Skeletal muscle tissue (tissue), 4 donors: ENCODE measurements around the gene OSTN. TPM values are rescaled to one million over a fixed set of nuclear protein-coding genes. Genes with fewer than 3 reads are reported as not detected.

Experiments used
- H3K27ac ChIP-seq: one replicate; pipeline ENCODE4 v1.7.0; 2013; ENCODE audit warnings: mild to moderate bottlenecking, low read depth, low read length, inconsistent platforms
- H3K27me3 ChIP-seq, 3 donors: one replicate each; pipeline ENCODE4 v1.7.0; 2013; ENCODE audit warnings: low read length in 3 of 3; ENCODE audit not compliant: control insufficient read depth in 3 of 3, insufficient read depth in 3 of 3
- H3K36me3 ChIP-seq, 3 donors: one replicate each; pipeline ENCODE4 v1.7.0; 2013; ENCODE audit warnings: low read length in 3 of 3; ENCODE audit not compliant: control insufficient read depth in 3 of 3, insufficient read depth in 3 of 3
- H3K4me1 ChIP-seq, 3 donors: one replicate each; pipeline ENCODE4 v1.7.0; 2013; ENCODE audit warnings: low read length in 3 of 3, mild to moderate bottlenecking in 3 of 3; ENCODE audit not compliant: control insufficient read depth in 3 of 3, insufficient read depth in 3 of 3
- H3K4me3 ChIP-seq, 3 donors: one replicate each; pipeline ENCODE4 v1.7.0; 2013; ENCODE audit warnings: low read length in 3 of 3
- H3K9ac ChIP-seq, 3 donors: one replicate each; pipeline ENCODE4 v1.7.0; 2013; ENCODE audit warnings: low read length in 3 of 3, mild to moderate bottlenecking in 3 of 3, moderate library complexity in 2 of 3, low read depth in 1 of 3
- H3K9me3 ChIP-seq, 3 donors: one replicate each; pipeline ENCODE4 v1.7.0; 2013; ENCODE audit warnings: low read length in 3 of 3; ENCODE audit not compliant: control insufficient read depth in 3 of 3
- total RNA-seq: library from RNA; depleted of rRNA; stranded (reverse); fragments of >200 nt; gene quantifications from one replicate; pipeline ENCODE4 v1.2.3, GENCODE V29; 2014
- donor health status: Osteomylitis.

Gene OSTN, protein sequence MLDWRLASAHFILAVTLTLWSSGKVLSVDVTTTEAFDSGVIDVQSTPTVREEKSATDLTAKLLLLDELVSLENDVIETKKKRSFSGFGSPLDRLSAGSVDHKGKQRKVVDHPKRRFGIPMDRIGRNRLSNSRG
- 6.8 TPM for total RNA-seq

DNA sequence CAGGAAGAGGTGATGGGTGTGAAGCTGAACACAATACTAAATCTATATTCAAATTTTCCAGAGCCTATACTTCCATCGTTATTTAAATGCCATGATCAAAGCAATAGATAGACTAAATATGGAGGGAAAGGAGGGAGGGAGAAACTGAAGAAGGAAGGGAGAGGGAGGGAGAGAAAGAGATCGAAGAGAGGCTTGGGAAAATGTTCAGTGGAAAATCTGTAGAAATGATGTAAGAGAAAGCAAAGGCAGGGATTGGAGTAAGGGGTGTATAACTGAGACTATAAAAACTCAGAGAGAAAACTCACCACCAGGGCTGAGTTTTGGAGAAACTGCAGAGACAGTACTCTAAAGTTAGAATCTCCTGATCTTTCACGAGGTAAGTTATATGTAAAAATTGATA lies at the start of gene OSTN:
Gene OSTN, plus strand, starts transcription at position 310 of the 400 bp plus-strand sequence. CDS start 13,292 bp downstream, outside the sequence.
- no peaks in the 10 kb centered on the region for H3K27me3 ChIP-seq
- H3K36me3 ChIP-seq = no peaks in the 10 kb centered on the region
- H3K4me1 ChIP-seq = no peaks in the 10 kb centered on the region
- no peak within 1 kb of the TSS for H3K9ac ChIP-seq
- no peaks in the 10 kb centered on the region for H3K9me3 ChIP-seq
- no peak within 1 kb of the TSS for H3K4me3 ChIP-seq
- no peak within 1 kb of the TSS for H3K27ac ChIP-seq

DNA sequence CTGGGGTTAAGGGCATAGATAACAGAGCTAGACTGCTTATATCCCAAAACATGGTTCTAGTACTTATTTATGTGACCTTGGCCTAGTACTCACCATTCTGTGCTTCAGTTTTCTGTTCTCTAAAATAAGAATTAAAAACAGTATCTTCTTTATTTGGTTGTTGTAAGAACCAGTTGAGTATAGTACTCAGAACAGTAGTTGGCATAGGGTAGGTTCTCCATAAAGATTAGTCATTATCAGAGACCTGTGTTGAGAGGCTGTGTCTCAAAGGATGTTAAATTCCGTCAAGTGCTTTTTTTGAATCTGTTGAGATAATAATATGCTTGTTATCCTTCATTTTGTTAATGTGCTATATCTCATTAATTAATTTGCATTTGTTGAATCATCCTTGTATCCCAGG lies 47.4 kb upstream of the OSTN start:
- Histone ChIP-seq H3K4me1 (no peaks in the 10 kb centered on the region), H3K27ac (no peak overlapping the region), H3K9me3 (peaks cover 0 to 4% (median 1%) of the 10 kb centered on the region in 3 donors), H3K4me3 (no peak overlapping the region), H3K9ac (no peak overlapping the region), H3K36me3 (no peaks in the 10 kb centered on the region), H3K27me3 (no peaks in the 10 kb centered on the region)

- H3K27me3 ChIP-seq = no peaks in the 10 kb centered on the region
- H3K36me3 ChIP-seq = no peaks in the 10 kb centered on the region
- no peak overlapping the region for H3K4me3 ChIP-seq
- H3K9me3 ChIP-seq = peaks cover 0 to 4% (median 1%) of the 10 kb centered on the region in 3 donors
- no peak overlapping the region for H3K9ac ChIP-seq
- no peaks in the 10 kb centered on the region for H3K4me1 ChIP-seq
- no peak overlapping the region for H3K27ac ChIP-seq
Observed at GRCh38 chr3:191154827-191155226, 44.2 kb upstream of the OSTN start.

DNA sequence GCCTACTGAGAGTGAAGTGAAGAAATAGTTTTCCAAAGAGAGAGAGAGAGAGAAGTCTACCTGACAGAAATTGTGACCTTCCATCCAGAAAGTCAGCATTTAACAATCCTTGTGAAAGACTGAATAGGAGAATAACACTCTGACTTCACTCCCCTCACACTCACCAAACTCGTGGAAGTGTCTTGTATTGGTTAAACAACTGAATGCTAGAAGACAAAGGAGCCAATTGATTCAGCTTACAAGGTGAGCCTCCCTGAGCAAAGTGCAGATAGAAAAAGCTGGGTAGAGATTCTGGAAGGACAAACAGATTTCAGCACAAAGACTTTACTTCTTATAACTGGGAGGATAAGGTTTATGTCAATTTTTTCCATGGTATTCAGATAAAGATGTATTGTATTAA lies 40.8 kb upstream of the OSTN start:
- Histone ChIP-seq H3K27me3 (no peaks in the 10 kb centered on the region), H3K9ac (no peak overlapping the region), H3K4me3 (no peak overlapping the region)

GRCh38 chr3:191158815-191159214 lies 40.2 kb upstream of the OSTN start:
- H3K36me3 ChIP-seq = no peaks in the 10 kb centered on the region
- no peak overlapping the region for H3K27ac ChIP-seq
- no peak overlapping the region for H3K4me3 ChIP-seq
- H3K9me3 ChIP-seq = peaks cover 0 to 4% (median 1%) of the 10 kb centered on the region in 3 donors
- H3K4me1 ChIP-seq = no peaks in the 10 kb centered on the region
- no peaks in the 10 kb centered on the region for H3K27me3 ChIP-seq
- H3K9ac ChIP-seq = no peak overlapping the region

More for the DNA sequence above, 40.8 kb upstream of the OSTN start:
- Histone ChIP-seq H3K36me3 (no peaks in the 10 kb centered on the region), H3K9me3 (peaks cover 0 to 4% (median 1%) of the 10 kb centered on the region in 3 donors), H3K4me1 (no peaks in the 10 kb centered on the region), H3K27ac (no peak overlapping the region)

DNA sequence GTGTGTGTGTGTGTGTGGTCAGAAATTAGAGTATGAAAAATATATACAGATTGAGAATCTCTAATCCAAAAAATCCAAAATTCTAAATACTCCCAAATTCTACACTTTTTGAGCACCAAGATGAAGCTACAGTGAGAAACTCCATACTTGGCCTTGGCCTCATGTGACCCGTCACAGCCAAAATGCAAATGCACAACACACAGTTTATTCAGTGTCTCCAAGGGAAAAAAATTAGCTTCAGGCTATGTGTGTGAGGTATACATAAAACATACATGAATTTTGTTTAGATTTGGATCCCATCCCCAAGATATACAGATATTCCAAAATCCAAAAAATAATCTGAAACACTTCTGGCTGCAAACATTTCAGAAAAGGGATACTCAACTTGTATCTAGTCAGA lies 33.2 kb upstream of the OSTN start:
- Histone ChIP-seq H3K9me3 (no peaks in the 10 kb centered on the region), H3K36me3 (no peaks in the 10 kb centered on the region), H3K27me3 (no peaks in the 10 kb centered on the region), H3K4me3 (no peak overlapping the region), H3K9ac (no peak overlapping the region), H3K27ac (no peak overlapping the region), H3K4me1 (no peaks in the 10 kb centered on the region)

- Histone ChIP-seq H3K9ac (no peak overlapping the region), H3K27me3 (no peaks in the 10 kb centered on the region), H3K27ac (no peak overlapping the region), H3K4me1 (no peaks in the 10 kb centered on the region), H3K9me3 (no peaks in the 10 kb centered on the region), H3K4me3 (no peak overlapping the region), H3K36me3 (no peaks in the 10 kb centered on the region)
Observed at GRCh38 chr3:191166368-191166767, 32.7 kb upstream of the OSTN start.

GRCh38 chr3:191169566-191169965 lies 29.5 kb upstream of the OSTN start:
- Histone ChIP-seq H3K9me3 (no peaks in the 10 kb centered on the region), H3K4me1 (no peaks in the 10 kb centered on the region), H3K27ac (no peak overlapping the region), H3K27me3 (no peaks in the 10 kb centered on the region), H3K36me3 (no peaks in the 10 kb centered on the region), H3K9ac (no peak overlapping the region), H3K4me3 (no peak overlapping the region)

GRCh38 chr3:191170097-191170496 lies 28.9 kb upstream of the OSTN start:
- Histone ChIP-seq H3K4me1 (no peaks in the 10 kb centered on the region), H3K9ac (no peak overlapping the region), H3K9me3 (no peaks in the 10 kb centered on the region), H3K27ac (no peak overlapping the region), H3K27me3 (no peaks in the 10 kb centered on the region), H3K4me3 (no peak overlapping the region), H3K36me3 (no peaks in the 10 kb centered on the region)

DNA sequence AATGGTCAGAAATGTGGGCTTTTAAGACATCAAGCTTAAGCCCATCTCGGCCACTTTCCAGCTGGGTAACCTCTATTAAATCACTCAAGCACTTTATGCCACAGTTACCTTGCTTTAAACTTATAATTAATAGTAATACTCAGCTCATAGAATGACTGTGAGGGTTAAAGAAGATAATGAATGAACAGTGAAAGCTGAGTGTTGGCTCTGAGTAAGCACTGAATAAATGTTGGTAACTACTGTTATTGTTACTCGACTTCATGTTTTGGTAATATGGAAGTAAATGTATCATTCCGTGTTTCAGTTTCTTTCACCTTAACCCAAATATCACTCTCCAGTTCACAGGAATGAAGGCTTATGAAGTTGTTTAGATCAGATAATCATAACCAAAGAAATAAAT lies 23.9 kb upstream of the OSTN start:
- H3K27me3 ChIP-seq = no peaks in the 10 kb centered on the region
- H3K36me3 ChIP-seq = no peaks in the 10 kb centered on the region
- H3K4me3 ChIP-seq = no peak overlapping the region
- H3K27ac ChIP-seq = no peak overlapping the region
- H3K9me3 ChIP-seq = no peaks in the 10 kb centered on the region
- no peaks in the 10 kb centered on the region for H3K4me1 ChIP-seq
- H3K9ac ChIP-seq = no peak overlapping the region
